ENCODE data around the gene RETREG1. TPM values are rescaled to one million over a fixed set of nuclear protein-coding genes. Genes with fewer than 3 reads are reported as not detected.

Gene RETREG1
- total and polyA plus RNA-seq, 3 donors from 2014 or later = 24.8 to 103 (median 55.4) TPM

- H3K27ac ChIP-seq = no peak overlapping the region
These were observed 107.9 kb downstream of the RETREG1 start for GRCh38 chr5:16508730-16509531.

GRCh38 chr5:16507716-16508115 lies 109.1 kb downstream of the RETREG1 start:
- no peak for DNase-seq
- TF ChIP-seq POLR2A (IDR thresholded peaks at IDR 0.05) = no peak
- TF ChIP-seq, protein P1, sequence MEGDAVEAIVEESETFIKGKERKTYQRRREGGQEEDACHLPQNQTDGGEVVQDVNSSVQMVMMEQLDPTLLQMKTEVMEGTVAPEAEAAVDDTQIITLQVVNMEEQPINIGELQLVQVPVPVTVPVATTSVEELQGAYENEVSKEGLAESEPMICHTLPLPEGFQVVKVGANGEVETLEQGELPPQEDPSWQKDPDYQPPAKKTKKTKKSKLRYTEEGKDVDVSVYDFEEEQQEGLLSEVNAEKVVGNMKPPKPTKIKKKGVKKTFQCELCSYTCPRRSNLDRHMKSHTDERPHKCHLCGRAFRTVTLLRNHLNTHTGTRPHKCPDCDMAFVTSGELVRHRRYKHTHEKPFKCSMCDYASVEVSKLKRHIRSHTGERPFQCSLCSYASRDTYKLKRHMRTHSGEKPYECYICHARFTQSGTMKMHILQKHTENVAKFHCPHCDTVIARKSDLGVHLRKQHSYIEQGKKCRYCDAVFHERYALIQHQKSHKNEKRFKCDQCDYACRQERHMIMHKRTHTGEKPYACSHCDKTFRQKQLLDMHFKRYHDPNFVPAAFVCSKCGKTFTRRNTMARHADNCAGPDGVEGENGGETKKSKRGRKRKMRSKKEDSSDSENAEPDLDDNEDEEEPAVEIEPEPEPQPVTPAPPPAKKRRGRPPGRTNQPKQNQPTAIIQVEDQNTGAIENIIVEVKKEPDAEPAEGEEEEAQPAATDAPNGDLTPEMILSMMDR (IDR thresholded peaks at IDR 0.05) = no peak
- Histone ChIP-seq H3K27ac (no peak overlapping the region), H3K36me3 (ENCODE audit: low read depth, missing control alignments) (no peaks in the 10 kb centered on the region), H3K4me3 (no peak overlapping the region), H3K9me3 (no peaks in the 10 kb centered on the region), H3K4me1 (peaks cover 13% of the 10 kb centered on the region), H3K27me3 (no peaks in the 10 kb centered on the region)
- intact Hi-C loops (cut with DNase I; ENCODE audit: low total_unique reads) = no loop called here

More at GRCh38 chr5:16508730-16509531, 107.9 kb downstream of the RETREG1 start:
- Histone ChIP-seq H3K36me3 (ENCODE audit: low read depth, missing control alignments) (no peaks in the 10 kb centered on the region), H3K4me1 (peaks cover 13% of the 10 kb centered on the region), H3K27me3 (no peaks in the 10 kb centered on the region), H3K9me3 (no peaks in the 10 kb centered on the region), H3K4me3 (no peak overlapping the region)
- intact Hi-C loops (cut with DNase I; ENCODE audit: low total_unique reads) = no loop called here
- DNase-seq = peak; percentile 19
- TF ChIP-seq, protein P1 (IDR thresholded peaks at IDR 0.05) = no peak
- no peak for TF ChIP-seq POLR2A (IDR thresholded peaks at IDR 0.05)
- 55 to 64% methylated on average over 15 of the region's 15 CpGs for WGBS, 2 donors

GRCh38 chr5:16505904-16506303 lies 110.9 kb downstream of the RETREG1 start:
- 77 to 90% methylated on average over 6 of the region's 6 CpGs for WGBS, 2 donors
- intact Hi-C loops (cut with DNase I; ENCODE audit: low total_unique reads) = no loop called here
- Histone ChIP-seq H3K9me3 (no peaks in the 10 kb centered on the region), H3K4me1 (peaks cover 13% of the 10 kb centered on the region), H3K27me3 (no peaks in the 10 kb centered on the region), H3K27ac (no peak overlapping the region), H3K4me3 (no peak overlapping the region), H3K36me3 (ENCODE audit: low read depth, missing control alignments) (no peaks in the 10 kb centered on the region)
- DNase-seq = no peak
- TF ChIP-seq POLR2A (IDR thresholded peaks at IDR 0.05) = no peak
- TF ChIP-seq, protein P1 (IDR thresholded peaks at IDR 0.05) = no peak

- WGBS, 2 donors = 73 to 83% methylated on average over 13 to 17 of the region's 17 CpGs
- Histone ChIP-seq H3K4me3 (no peak overlapping the region), H3K36me3 (ENCODE audit: low read depth, missing control alignments) (no peaks in the 10 kb centered on the region), H3K27me3 (no peaks in the 10 kb centered on the region), H3K27ac (no peak overlapping the region), H3K4me1 (peaks cover 13% of the 10 kb centered on the region), H3K9me3 (no peaks in the 10 kb centered on the region)
- TF ChIP-seq, protein P1 (IDR thresholded peaks at IDR 0.05) = no peak
- no peak for TF ChIP-seq POLR2A (IDR thresholded peaks at IDR 0.05)
- intact Hi-C loops (cut with DNase I; ENCODE audit: low total_unique reads) = no loop called here
- DNase-seq = no peak
These were observed 111.5 kb downstream of the RETREG1 start for GRCh38 chr5:16505140-16505891.

Measured in testis (tissue), 3 donors.